ENCODE data around the gene MRGPRE. TPM values are rescaled to one million over a fixed set of nuclear protein-coding genes. Genes with fewer than 3 reads are reported as not detected.

MRGPRE gene
- polyA plus RNA-seq, 1 experiment: not detected

- H3K27me3 ChIP-seq (ENCODE audit: control insufficient read depth, insufficient read depth, low read length): peaks cover 7% of the 10 kb centered on the region
- CTCF ChIA-PET: interaction anchor here (0.7 to 1.3 kb wide), 3 partner anchors 13 to 681 kb away, joined by 3 read pairs; no protein-coding TSS in a partner anchor
- POLR2A ChIA-PET: no interaction called here
- no peak for TF ChIP-seq CTCF (IDR thresholded peaks at IDR 0.05; ENCODE audit: insufficient read depth, low read depth, low read length)
- H3K36me3 ChIP-seq (ENCODE audit: control insufficient read depth, insufficient read depth, low read length): no peaks in the 10 kb centered on the region
- DNase-seq (ENCODE audit: low read depth): no peak
- no peak overlapping the region for H3K4me3 ChIP-seq (ENCODE audit: low read depth, low read length)
Observed at GRCh38 chr11:3213659-3214419, 18.4 kb downstream of the MRGPRE start.

DNA sequence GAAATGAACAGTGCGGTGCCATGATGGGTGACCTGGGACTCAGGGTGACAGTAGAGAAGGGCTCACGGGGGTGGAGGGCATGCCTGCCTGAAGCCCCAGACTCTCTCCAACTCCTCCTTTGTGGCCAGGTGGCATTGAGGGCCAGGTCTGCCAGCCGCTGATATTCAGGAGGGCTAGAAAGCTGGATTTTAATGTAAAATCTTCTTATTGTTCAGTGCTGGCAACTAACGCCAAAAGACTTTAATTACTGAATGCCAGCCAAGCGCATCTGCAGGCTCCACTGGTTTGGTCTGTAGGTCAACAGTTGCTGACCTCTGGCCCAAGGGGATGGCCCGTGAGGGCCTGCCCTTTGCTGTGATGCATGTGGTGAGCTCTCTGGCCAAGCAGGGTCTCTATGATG lies 23.9 kb downstream of the MRGPRE start:
- no peaks in the 10 kb centered on the region for H3K36me3 ChIP-seq (ENCODE audit: control insufficient read depth, insufficient read depth, low read length)
- CTCF ChIA-PET: interaction anchor here (1.0 to 1.9 kb wide), 5 partner anchors 9 to 24 kb away, joined by 3 to 5 read pairs (median 3); no protein-coding TSS in a partner anchor
- POLR2A ChIA-PET: no interaction called here
- no peak for DNase-seq (ENCODE audit: low read depth)
- H3K27me3 ChIP-seq (ENCODE audit: control insufficient read depth, insufficient read depth, low read length): peaks cover 15% of the 10 kb centered on the region
- H3K4me3 ChIP-seq (ENCODE audit: low read depth, low read length): no peak overlapping the region
- no peak for TF ChIP-seq CTCF (IDR thresholded peaks at IDR 0.05; ENCODE audit: insufficient read depth, low read depth, low read length)

DNA sequence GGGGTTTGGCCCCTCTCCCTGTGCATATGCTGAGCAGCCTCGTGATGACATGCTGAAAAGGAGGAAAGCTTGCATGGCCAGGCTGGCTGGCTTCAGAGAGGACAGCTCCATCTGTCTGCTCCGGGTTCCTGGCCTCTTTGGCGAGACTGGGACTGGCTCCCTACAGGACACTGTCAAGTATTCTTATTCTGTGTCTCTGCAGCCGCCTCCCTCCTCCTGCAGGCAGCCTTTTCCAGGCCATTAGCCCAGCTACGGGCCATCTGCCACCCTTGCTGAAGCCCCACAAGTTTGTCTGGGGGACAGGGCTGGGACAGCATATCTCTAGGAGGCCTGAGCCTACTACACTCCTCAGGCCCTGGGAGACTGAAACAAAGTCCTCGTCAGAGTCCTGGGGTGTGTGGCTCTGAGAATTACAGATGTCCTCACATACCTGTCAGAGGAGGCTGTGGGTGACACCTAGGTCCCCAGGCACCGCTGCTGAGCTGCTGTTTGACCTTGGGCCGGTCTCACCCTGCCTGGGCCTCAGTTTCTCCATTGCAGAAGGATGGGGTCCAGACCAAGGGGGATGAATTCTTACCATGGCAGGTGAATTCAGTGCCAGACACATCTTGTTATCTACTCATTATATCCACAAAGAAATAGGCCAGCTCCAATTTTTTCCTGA lies 24.6 kb downstream of the MRGPRE start:
- no peak for TF ChIP-seq CTCF (IDR thresholded peaks at IDR 0.05; ENCODE audit: insufficient read depth, low read depth, low read length)
- DNase-seq (ENCODE audit: low read depth): no peak
- POLR2A ChIA-PET: no interaction called here
- CTCF ChIA-PET: interaction anchor here (1.0 to 1.9 kb wide), 4 partner anchors 10 to 24 kb away, joined by 3 to 5 read pairs (median 3); no protein-coding TSS in a partner anchor
- H3K4me3 ChIP-seq (ENCODE audit: low read depth, low read length): no peak overlapping the region
- H3K36me3 ChIP-seq (ENCODE audit: control insufficient read depth, insufficient read depth, low read length): no peaks in the 10 kb centered on the region
- H3K27me3 ChIP-seq (ENCODE audit: control insufficient read depth, insufficient read depth, low read length): peaks cover 21% of the 10 kb centered on the region

DNA sequence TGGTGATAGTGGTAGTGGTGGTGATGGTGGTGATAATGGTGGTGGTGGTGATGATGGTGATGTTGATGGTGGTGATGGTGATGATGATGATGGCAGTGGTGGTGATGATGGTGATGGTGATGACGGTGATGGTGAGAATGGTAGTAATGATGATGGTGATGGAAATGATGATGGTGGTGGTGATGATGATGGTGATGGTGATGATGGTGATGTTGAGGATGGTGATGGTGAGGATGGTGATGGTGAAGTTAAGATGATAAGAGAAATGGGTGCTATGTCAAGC lies 25.4 kb downstream of the MRGPRE start:
- ChIA-PET CTCF (interaction anchor here (1.4 to 1.9 kb wide), 2 partner anchors 14 to 17 kb away, joined by 3 to 5 read pairs; no protein-coding TSS in a partner anchor), POLR2A (no interaction called here)

More for the DNA sequence above, 25.4 kb downstream of the MRGPRE start:
- peaks cover 29% of the 10 kb centered on the region for H3K27me3 ChIP-seq (ENCODE audit: control insufficient read depth, insufficient read depth, low read length)
- TF ChIP-seq CTCF (IDR thresholded peaks at IDR 0.05; ENCODE audit: insufficient read depth, low read depth, low read length): no peak
- no peaks in the 10 kb centered on the region for H3K36me3 ChIP-seq (ENCODE audit: control insufficient read depth, insufficient read depth, low read length)
- DNase-seq (ENCODE audit: low read depth): no peak
- no peak overlapping the region for H3K4me3 ChIP-seq (ENCODE audit: low read depth, low read length)
